ENCODE results near the gene LGSN. TPM values are rescaled to one million over a fixed set of nuclear protein-coding genes. Genes with fewer than 3 reads are reported as not detected.
"Not testable (repeated sequence)": the region's sequence is repeated elsewhere in the genome, so short reads cannot be mapped to it uniquely, and the experiment has no call there.

LGSN gene
- total and polyA plus RNA-seq, 4 donors: 0.06 to 0.40 (median 0.25) TPM

- WGBS (ENCODE audit: insufficient coverage): no CpG with 5 or more reads among the region's 2 CpGs
- H3K4me1 ChIP-seq (ENCODE audit: control insufficient read depth, insufficient read depth, low read length): no peaks in the 10 kb centered on the region
- H3K27me3 ChIP-seq (ENCODE audit: control insufficient read depth, insufficient read depth, low read length): no peaks in the 10 kb centered on the region
- no peaks in the 10 kb centered on the region for H3K9me3 ChIP-seq (ENCODE audit: control insufficient read depth, insufficient read depth, low read length)
- H3K4me3 ChIP-seq (ENCODE audit: low read depth, low read length): no peak overlapping the region
- DNase-seq (ENCODE audit: low read depth in 4 of 6, low spot score in 6 of 6): no peak
- H3K36me3 ChIP-seq (ENCODE audit: control insufficient read depth, insufficient read depth, low read length): no peaks in the 10 kb centered on the region
- H3K27ac ChIP-seq (ENCODE audit: low read depth, low read length): no peak overlapping the region
These were observed 27.8 kb upstream of the LGSN start for GRCh38 chr6:63347599-63347998.

GRCh38 chr6:63346217-63346835, 26.5 kb upstream of the LGSN start:
- no peaks in the 10 kb centered on the region for H3K27me3 ChIP-seq (ENCODE audit: control insufficient read depth, insufficient read depth, low read length)
- WGBS (ENCODE audit: insufficient coverage): 100% methylated on average over 1 of the region's 7 CpGs

GRCh38 chr6:63340351-63340750, 20.6 kb upstream of the LGSN start:
- no peak for DNase-seq (ENCODE audit: low read depth in 4 of 6, low spot score in 6 of 6)
- Histone ChIP-seq H3K4me3 (ENCODE audit: low read depth, low read length) (no peak overlapping the region), H3K9me3 (ENCODE audit: control insufficient read depth, insufficient read depth, low read length) (no peaks in the 10 kb centered on the region), H3K27me3 (ENCODE audit: control insufficient read depth, insufficient read depth, low read length) (no peaks in the 10 kb centered on the region), H3K27ac (ENCODE audit: low read depth, low read length) (no peak overlapping the region), H3K4me1 (ENCODE audit: control insufficient read depth, insufficient read depth, low read length) (no peaks in the 10 kb centered on the region), H3K36me3 (ENCODE audit: control insufficient read depth, insufficient read depth, low read length) (no peaks in the 10 kb centered on the region)

More at GRCh38 chr6:63346217-63346835, 26.5 kb upstream of the LGSN start:
- Histone ChIP-seq H3K4me1 (ENCODE audit: control insufficient read depth, insufficient read depth, low read length) (no peaks in the 10 kb centered on the region), H3K27ac (ENCODE audit: low read depth, low read length) (no peak overlapping the region), H3K4me3 (ENCODE audit: low read depth, low read length) (no peak overlapping the region), H3K36me3 (ENCODE audit: control insufficient read depth, insufficient read depth, low read length) (no peaks in the 10 kb centered on the region), H3K9me3 (ENCODE audit: control insufficient read depth, insufficient read depth, low read length) (no peaks in the 10 kb centered on the region)
- no peak for DNase-seq (ENCODE audit: low read depth in 4 of 6, low spot score in 6 of 6)

- not testable (repeated sequence) for H3K27ac ChIP-seq (ENCODE audit: low read depth, low read length); DNase-seq (ENCODE audit: low read depth in 4 of 6, low spot score in 6 of 6); H3K36me3 ChIP-seq (ENCODE audit: control insufficient read depth, insufficient read depth, low read length); H3K27me3 ChIP-seq (ENCODE audit: control insufficient read depth, insufficient read depth, low read length); H3K9me3 ChIP-seq (ENCODE audit: control insufficient read depth, insufficient read depth, low read length); H3K4me3 ChIP-seq (ENCODE audit: low read depth, low read length); H3K4me1 ChIP-seq (ENCODE audit: control insufficient read depth, insufficient read depth, low read length)
- WGBS (ENCODE audit: insufficient coverage): 70% methylated on average over 2 of the region's 2 CpGs
These were observed 14.9 kb upstream of the LGSN start for GRCh38 chr6:63334652-63335051.

GRCh38 chr6:63333440-63333839, 13.7 kb upstream of the LGSN start:
- Histone ChIP-seq H3K4me1 (ENCODE audit: control insufficient read depth, insufficient read depth, low read length) (no peaks in the 10 kb centered on the region), H3K36me3 (ENCODE audit: control insufficient read depth, insufficient read depth, low read length) (no peaks in the 10 kb centered on the region), H3K4me3 (ENCODE audit: low read depth, low read length) (no peak overlapping the region), H3K27ac (ENCODE audit: low read depth, low read length) (no peak overlapping the region), H3K9me3 (ENCODE audit: control insufficient read depth, insufficient read depth, low read length) (no peaks in the 10 kb centered on the region), H3K27me3 (ENCODE audit: control insufficient read depth, insufficient read depth, low read length) (no peaks in the 10 kb centered on the region)
- WGBS (ENCODE audit: insufficient coverage): 79% methylated on average over 2 of the region's 2 CpGs
- no peak for DNase-seq (ENCODE audit: low read depth in 4 of 6, low spot score in 6 of 6)

GRCh38 chr6:63326630-63327029, 6.8 kb upstream of the LGSN start:
- not testable (repeated sequence) for H3K36me3 ChIP-seq (ENCODE audit: control insufficient read depth, insufficient read depth, low read length); H3K27me3 ChIP-seq (ENCODE audit: control insufficient read depth, insufficient read depth, low read length); H3K27ac ChIP-seq (ENCODE audit: low read depth, low read length); DNase-seq (ENCODE audit: low read depth in 4 of 6, low spot score in 6 of 6); H3K4me1 ChIP-seq (ENCODE audit: control insufficient read depth, insufficient read depth, low read length); H3K4me3 ChIP-seq (ENCODE audit: low read depth, low read length); H3K9me3 ChIP-seq (ENCODE audit: control insufficient read depth, insufficient read depth, low read length)
- 96% methylated on average over 14 of the region's 15 CpGs for WGBS (ENCODE audit: insufficient coverage)

- no peak overlapping the region for H3K27ac ChIP-seq (ENCODE audit: low read depth, low read length)
- H3K9me3 ChIP-seq (ENCODE audit: control insufficient read depth, insufficient read depth, low read length): no peaks in the 10 kb centered on the region
- peak in 1 of 6 donors; percentile 59 for DNase-seq (ENCODE audit: low read depth in 4 of 6, low spot score in 6 of 6)
- H3K4me3 ChIP-seq (ENCODE audit: low read depth, low read length): no peak overlapping the region
- no CpG with 5 or more reads among the region's 1 CpG for WGBS (ENCODE audit: insufficient coverage)
- H3K4me1 ChIP-seq (ENCODE audit: control insufficient read depth, insufficient read depth, low read length): no peaks in the 10 kb centered on the region
- no peaks in the 10 kb centered on the region for H3K36me3 ChIP-seq (ENCODE audit: control insufficient read depth, insufficient read depth, low read length)
- H3K27me3 ChIP-seq (ENCODE audit: control insufficient read depth, insufficient read depth, low read length): no peaks in the 10 kb centered on the region
These were observed 3.2 kb upstream of the LGSN start for GRCh38 chr6:63322981-63323380.

GRCh38 chr6:63321821-63322220, 2.0 kb upstream of the LGSN start:
- Histone ChIP-seq H3K27ac (ENCODE audit: low read depth, low read length) (no peak overlapping the region), H3K27me3 (ENCODE audit: control insufficient read depth, insufficient read depth, low read length) (no peaks in the 10 kb centered on the region), H3K4me3 (ENCODE audit: low read depth, low read length) (no peak overlapping the region), H3K36me3 (ENCODE audit: control insufficient read depth, insufficient read depth, low read length) (no peaks in the 10 kb centered on the region), H3K4me1 (ENCODE audit: control insufficient read depth, insufficient read depth, low read length) (no peaks in the 10 kb centered on the region), H3K9me3 (ENCODE audit: control insufficient read depth, insufficient read depth, low read length) (no peaks in the 10 kb centered on the region)
- no CpG with 5 or more reads among the region's 1 CpG for WGBS (ENCODE audit: insufficient coverage)
- DNase-seq (ENCODE audit: low read depth in 4 of 6, low spot score in 6 of 6): peak in 2 of 6 donors; percentile 63 to 87

- no peaks in the 10 kb centered on the region for H3K4me1 ChIP-seq (ENCODE audit: control insufficient read depth, insufficient read depth, low read length)
- H3K4me3 ChIP-seq (ENCODE audit: low read depth, low read length): no peak overlapping the region
- WGBS (ENCODE audit: insufficient coverage): no CpG with 5 or more reads among the region's 1 CpG
- no peak for DNase-seq (ENCODE audit: low read depth in 4 of 6, low spot score in 6 of 6)
- no peaks in the 10 kb centered on the region for H3K27me3 ChIP-seq (ENCODE audit: control insufficient read depth, insufficient read depth, low read length)
- H3K36me3 ChIP-seq (ENCODE audit: control insufficient read depth, insufficient read depth, low read length): no peaks in the 10 kb centered on the region
- no peak overlapping the region for H3K27ac ChIP-seq (ENCODE audit: low read depth, low read length)
- H3K9me3 ChIP-seq (ENCODE audit: control insufficient read depth, insufficient read depth, low read length): no peaks in the 10 kb centered on the region
These were observed 2.1 kb downstream of the LGSN start for GRCh38 chr6:63317641-63318040.

- Histone ChIP-seq H3K4me3 (ENCODE audit: low read depth, low read length) (no peak overlapping the region), H3K27me3 (ENCODE audit: control insufficient read depth, insufficient read depth, low read length) (no peaks in the 10 kb centered on the region), H3K4me1 (ENCODE audit: control insufficient read depth, insufficient read depth, low read length) (no peaks in the 10 kb centered on the region), H3K9me3 (ENCODE audit: control insufficient read depth, insufficient read depth, low read length) (no peaks in the 10 kb centered on the region), H3K27ac (ENCODE audit: low read depth, low read length) (no peak overlapping the region), H3K36me3 (ENCODE audit: control insufficient read depth, insufficient read depth, low read length) (no peaks in the 10 kb centered on the region)
- no CpG with 5 or more reads among the region's 3 CpGs for WGBS (ENCODE audit: insufficient coverage)
- no peak for DNase-seq (ENCODE audit: low read depth in 4 of 6, low spot score in 6 of 6)
These were observed 3.7 kb downstream of the LGSN start for GRCh38 chr6:63316113-63316512.

Data from spinal cord (tissue), 10 donors.